Posterior cingulate gyrus (tissue), 11 donors: ENCODE results near the gene CCDC77.

ENCODE experiments used
- DNase-seq, 10 donors: peaks; one replicate each; pipeline versions ENCODE4 v3.0.0 to v3.0.0-alpha.2; 2020 to 2021; ENCODE audit warnings: mixed read lengths in 3 of 10
- intact Hi-C: fragments of 100-400 bp; cut with DNase I; formaldehyde crosslinking; loops from one replicate; pipeline ENCODE4 v1.15.1; 2023

The CCDC77 gene

DNA sequence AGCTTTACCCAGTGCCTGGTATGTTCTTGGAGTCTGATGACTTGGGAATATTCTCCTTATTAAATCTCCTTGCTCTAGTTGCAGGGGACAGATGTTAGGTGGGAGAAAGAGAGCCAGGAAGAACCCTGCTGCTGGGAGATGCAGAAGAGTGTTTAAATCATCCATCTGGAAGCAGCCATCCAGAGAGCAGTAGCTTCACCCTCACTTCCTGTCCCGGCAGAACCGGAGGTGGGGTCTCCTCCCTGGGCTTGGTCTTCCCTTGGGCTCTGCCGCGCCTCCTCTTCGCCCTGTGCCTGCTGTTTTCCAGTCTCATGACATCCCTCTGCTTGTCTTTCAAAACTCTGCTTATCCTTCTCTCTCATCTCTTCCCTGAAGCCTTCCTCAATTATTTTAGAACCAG, 73.8 kb downstream of the CCDC77 start:
- no peak for DNase-seq
- intact Hi-C loops = no loop called here

DNA sequence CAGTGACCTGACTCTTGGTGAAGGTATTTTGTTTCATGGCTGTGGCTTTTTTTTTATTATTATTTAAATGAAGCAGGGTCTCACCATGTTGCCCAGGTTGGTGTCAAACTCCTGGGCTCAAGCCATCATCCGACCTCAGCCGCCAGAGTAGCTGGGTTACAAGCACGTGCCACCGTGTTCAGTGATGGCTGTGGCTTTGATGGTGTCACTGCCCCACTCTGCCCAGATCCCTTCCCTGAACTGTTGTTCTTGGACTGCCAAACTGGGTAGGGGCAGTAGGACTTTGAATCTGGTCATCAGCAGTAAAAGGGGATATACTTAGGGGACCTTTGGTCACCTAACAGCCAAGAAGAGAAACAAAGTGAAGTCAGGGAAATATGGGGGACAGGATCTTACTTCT, 77.7 kb downstream of the CCDC77 start:
- intact Hi-C loops = no loop called here
- no peak for DNase-seq

GRCh38 chr12:480831-481816, 79.7 kb downstream of the CCDC77 start:
- DNase-seq = peak in 7 of 10 donors; percentile 19 to 89 (median 46)
- intact Hi-C loops = no loop called here

- intact Hi-C loops = no loop called here
- DNase-seq = no peak
Observed at GRCh38 chr12:482061-482460, 80.6 kb downstream of the CCDC77 start.

DNA sequence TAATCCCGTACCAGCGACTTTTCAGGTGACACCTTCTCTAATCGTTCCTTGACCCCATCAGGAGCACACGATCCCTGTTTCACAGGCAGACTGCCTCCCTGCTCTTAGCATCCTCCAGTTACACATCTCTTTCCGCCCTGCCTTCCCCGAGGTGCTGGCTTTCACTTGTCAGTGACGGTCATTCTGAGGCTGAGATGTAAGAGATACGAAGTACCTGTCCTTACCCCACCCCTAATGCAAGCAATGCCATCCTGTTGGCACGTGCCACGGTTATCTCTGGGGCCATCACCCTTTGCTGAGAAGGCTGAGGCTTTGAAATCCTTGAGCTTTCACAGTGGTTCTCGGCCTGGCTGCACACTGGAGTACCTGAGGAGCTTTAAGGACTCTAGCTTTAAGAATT, 82.7 kb downstream of the CCDC77 start:
- peak in 1 of 10 donors; percentile 57 for DNase-seq
- intact Hi-C loops = no loop called here

- intact Hi-C loops = no loop called here
- no peak for DNase-seq
Observed at GRCh38 chr12:490260-490659, 88.8 kb downstream of the CCDC77 start.
